ENCODE measurements around the gene CHKB. TPM values are rescaled to one million over a fixed set of nuclear protein-coding genes. Genes with fewer than 3 reads are reported as not detected.

CHKB gene
- total RNA-seq, 1 donor from 2014 or later = 50.4 TPM

DNA sequence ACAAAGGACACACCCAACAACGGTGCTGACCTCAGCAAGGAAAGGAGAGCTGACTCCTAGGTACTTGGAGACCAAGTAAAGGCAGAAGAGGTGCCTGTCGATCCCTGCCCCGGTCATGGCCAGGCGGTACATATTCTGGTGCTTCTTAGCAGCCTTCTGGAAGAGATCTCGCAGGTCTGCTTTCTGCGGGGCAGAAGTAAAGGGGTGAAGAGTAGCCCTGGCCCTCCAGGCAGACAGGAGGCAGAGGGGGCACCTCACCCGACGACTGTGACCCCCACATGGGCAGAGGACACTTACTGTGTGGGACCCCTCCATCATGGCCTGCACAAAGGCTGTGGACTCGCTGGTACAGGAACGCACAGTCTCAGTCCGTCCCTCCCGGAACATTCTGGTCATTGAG is 11.8 kb downstream of the CHKB start:
- TF ChIP-seq, protein P1, sequence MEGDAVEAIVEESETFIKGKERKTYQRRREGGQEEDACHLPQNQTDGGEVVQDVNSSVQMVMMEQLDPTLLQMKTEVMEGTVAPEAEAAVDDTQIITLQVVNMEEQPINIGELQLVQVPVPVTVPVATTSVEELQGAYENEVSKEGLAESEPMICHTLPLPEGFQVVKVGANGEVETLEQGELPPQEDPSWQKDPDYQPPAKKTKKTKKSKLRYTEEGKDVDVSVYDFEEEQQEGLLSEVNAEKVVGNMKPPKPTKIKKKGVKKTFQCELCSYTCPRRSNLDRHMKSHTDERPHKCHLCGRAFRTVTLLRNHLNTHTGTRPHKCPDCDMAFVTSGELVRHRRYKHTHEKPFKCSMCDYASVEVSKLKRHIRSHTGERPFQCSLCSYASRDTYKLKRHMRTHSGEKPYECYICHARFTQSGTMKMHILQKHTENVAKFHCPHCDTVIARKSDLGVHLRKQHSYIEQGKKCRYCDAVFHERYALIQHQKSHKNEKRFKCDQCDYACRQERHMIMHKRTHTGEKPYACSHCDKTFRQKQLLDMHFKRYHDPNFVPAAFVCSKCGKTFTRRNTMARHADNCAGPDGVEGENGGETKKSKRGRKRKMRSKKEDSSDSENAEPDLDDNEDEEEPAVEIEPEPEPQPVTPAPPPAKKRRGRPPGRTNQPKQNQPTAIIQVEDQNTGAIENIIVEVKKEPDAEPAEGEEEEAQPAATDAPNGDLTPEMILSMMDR (conservative IDR thresholded peaks at IDR 0.05; ENCODE audit: low read depth, low read length) = no peak
- no peak for DNase-seq (ENCODE audit: low read depth)
- H3K4me3 ChIP-seq (ENCODE audit: low read depth, low read length) = no peak overlapping the region

DNA sequence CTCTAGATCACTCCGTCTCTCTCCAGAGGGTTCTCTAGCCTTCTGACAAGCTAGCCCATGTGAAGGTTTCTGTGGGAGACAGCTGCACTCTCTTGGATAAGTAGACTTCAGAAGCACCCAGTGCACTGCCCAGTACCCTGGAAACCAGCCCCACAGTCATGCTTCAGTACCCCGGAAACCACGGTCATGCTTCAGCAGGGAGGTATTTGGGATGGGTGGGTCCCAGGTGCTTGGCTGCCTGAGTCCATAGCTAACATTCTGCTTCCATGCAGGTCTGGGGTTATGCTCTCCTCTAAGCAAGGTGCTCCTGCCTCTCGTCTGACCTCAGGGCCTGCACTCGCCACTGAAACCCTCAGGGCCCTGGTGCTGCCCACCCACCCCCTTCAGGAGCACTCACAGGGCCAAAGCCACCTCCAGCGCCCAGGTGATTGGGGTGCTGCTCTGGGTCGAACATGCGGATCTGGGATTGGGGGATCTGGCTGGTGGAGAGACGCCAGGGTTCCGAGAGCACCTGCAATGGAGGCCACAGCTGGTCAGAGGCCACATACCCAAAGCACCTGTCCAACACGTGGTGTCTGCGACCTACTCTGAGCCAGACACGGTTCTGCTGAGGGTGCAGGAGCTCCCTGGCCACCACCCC is 12.6 kb downstream of the CHKB start:
- TF ChIP-seq, protein P1 (conservative IDR thresholded peaks at IDR 0.05; ENCODE audit: low read depth, low read length) = no peak
- no peak for DNase-seq (ENCODE audit: low read depth)
- H3K4me3 ChIP-seq (ENCODE audit: low read depth, low read length) = no peak overlapping the region

DNA sequence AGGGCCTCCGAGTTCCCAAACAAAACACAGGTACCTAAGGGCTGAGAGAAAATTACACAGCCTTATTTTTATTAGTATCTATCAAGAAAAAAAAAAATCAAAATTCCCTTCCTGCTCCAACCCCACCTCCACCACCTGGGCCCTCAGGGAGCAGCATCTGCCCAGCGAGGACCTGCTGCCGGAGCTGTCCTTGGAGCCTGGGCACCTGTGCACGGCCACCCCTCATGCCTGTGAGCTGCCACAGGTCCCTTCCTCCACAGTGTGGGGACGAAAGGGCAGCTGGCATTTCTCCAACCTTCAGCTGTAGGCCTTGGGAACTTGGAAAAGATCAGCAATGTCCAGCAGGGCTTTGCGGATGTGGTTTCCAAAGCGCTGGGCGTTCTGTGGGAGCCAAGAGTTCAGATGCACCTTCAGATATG is 13.6 kb downstream of the CHKB start:
- no peak overlapping the region for H3K4me3 ChIP-seq (ENCODE audit: low read depth, low read length)
- DNase-seq (ENCODE audit: low read depth) = no peak
- TF ChIP-seq, protein P1 (conservative IDR thresholded peaks at IDR 0.05; ENCODE audit: low read depth, low read length) = no peak

GRCh38 chr22:50568626-50569025 is 14.0 kb downstream of the CHKB start:
- no peak overlapping the region for H3K4me3 ChIP-seq (ENCODE audit: low read depth, low read length)
- no peak for DNase-seq (ENCODE audit: low read depth)
- TF ChIP-seq, protein P1 (conservative IDR thresholded peaks at IDR 0.05; ENCODE audit: low read depth, low read length) = no peak

- TF ChIP-seq, protein P1 (conservative IDR thresholded peaks at IDR 0.05; ENCODE audit: low read depth, low read length) = no peak
- DNase-seq (ENCODE audit: low read depth) = no peak
- no peak overlapping the region for H3K4me3 ChIP-seq (ENCODE audit: low read depth, low read length)
These were observed 14.9 kb downstream of the CHKB start for GRCh38 chr22:50567721-50568252.

DNA sequence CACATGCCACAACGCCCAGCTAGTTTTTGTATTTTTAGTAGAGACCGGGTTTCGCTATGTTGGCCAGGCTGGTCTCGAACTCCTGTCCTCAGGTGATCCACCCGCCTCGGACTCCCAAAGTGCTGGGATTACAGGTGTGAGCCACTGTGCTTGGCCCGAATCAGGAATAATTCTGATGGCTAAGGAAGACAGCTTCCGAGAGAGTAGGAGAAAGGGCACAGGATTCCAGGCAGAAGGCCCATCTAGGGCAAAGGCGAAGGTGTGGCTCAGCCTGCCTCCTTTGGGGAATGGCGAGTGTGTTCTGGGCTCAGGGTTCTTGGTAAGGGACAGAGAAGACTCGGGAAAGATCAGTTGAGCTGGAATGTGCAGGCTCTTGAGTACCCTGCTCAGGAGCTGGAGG is 18.4 kb downstream of the CHKB start:
- TF ChIP-seq, protein P1 (conservative IDR thresholded peaks at IDR 0.05; ENCODE audit: low read depth, low read length) = no peak
- no peak for DNase-seq (ENCODE audit: low read depth)
- H3K4me3 ChIP-seq (ENCODE audit: low read depth, low read length) = no peak overlapping the region
